Testis (tissue), 2 donors: Measurements from ENCODE around the gene MACROH2A1.

Experiments used
- POLR2A ChIP-seq: fragments of 450-650 bp; IDR thresholded peaks from one replicate; pipeline ENCODE4 v1.6.1; 2017; ENCODE audit warnings: antibody characterized with exemption, mild to moderate bottlenecking, moderate library complexity
- TF ChIP-seq, protein P1 (sequence below), 3 experiments: fragments of 450-650 bp in 2 of 3; fragments of 200-600 bp in 1 of 3; sonication (generic) in 1 of 3; IDR thresholded peaks; one replicate each; pipeline ENCODE4 v1.5.1; 2016 to 2019; ENCODE audit warnings: antibody characterized with exemption in 3 of 3, mild to moderate bottlenecking in 2 of 3, moderate library complexity in 1 of 3

DNA sequence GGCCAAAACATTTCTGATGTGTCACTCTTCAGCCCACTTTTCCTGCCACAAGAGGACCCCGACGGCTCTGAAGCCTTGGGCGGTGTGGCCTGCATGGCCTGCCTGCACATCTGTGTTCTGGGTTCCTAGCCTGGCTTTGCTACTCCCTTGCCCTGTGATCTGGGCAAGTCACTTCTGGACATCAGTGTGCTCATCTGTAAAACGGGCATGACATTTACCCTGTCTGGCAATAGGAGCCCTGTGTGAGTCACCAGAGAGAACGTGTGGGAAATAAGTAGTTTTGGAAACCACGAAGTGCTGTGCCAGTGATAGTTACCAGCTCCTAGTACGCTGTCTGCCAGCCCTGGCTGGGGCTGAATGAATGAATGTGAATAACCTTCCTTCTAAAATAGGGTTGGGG lies 90.8 kb downstream of the MACROH2A1 start:
- TF ChIP-seq, protein P1, sequence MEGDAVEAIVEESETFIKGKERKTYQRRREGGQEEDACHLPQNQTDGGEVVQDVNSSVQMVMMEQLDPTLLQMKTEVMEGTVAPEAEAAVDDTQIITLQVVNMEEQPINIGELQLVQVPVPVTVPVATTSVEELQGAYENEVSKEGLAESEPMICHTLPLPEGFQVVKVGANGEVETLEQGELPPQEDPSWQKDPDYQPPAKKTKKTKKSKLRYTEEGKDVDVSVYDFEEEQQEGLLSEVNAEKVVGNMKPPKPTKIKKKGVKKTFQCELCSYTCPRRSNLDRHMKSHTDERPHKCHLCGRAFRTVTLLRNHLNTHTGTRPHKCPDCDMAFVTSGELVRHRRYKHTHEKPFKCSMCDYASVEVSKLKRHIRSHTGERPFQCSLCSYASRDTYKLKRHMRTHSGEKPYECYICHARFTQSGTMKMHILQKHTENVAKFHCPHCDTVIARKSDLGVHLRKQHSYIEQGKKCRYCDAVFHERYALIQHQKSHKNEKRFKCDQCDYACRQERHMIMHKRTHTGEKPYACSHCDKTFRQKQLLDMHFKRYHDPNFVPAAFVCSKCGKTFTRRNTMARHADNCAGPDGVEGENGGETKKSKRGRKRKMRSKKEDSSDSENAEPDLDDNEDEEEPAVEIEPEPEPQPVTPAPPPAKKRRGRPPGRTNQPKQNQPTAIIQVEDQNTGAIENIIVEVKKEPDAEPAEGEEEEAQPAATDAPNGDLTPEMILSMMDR (IDR thresholded peaks at IDR 0.05): no peak
- TF ChIP-seq POLR2A: no peak
